ENCODE measurements around the gene TRAF3IP1.

DNA sequence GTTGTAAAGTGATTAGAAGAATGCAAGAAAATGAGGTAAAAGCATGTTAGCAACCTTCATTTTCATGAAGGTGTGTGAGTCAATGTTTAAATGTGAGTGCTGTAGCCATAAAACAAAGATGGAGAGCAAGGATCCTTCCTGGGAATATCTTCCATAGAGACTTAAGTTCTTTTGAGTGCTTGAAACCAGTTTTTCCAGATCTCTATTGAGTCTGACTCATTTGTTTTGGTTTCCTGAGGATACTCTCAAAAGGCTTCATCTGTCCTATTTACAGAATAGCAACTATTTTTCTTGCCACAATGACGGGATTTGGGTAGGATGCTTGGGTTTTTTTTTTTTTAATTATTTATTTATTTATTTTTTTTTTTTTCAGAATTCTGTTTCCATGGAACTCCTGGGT lies 60.5 kb downstream of the TRAF3IP1 start:
- TF ChIP-seq RAD21 (conservative IDR thresholded peaks at IDR 0.05) (no peak), SMC3 (conservative IDR thresholded peaks at IDR 0.05; ENCODE audit: poor library complexity) (no peak)

Data from neural cell (in vitro differentiated cells).